ENCODE measurements around the gene FCRL6.

DNA sequence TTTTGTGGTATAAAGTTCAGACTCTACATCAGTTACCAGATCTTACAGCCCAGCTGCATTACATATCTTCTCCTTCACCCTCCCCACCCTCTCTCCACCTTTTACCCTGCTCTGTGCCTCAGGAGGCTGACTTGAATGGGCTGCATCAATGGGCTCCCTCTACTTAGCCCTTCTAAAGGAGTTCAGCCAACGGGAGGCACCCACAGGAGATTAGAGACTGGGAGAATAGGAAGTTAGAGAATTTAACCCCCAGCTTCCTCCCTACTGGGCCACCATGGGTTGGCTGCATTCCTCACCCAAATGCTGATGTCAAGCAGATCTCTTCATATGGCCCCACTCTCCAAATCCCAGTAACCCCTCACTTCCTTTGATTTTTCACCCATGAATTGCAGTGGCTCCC lies 38.5 kb upstream of the FCRL6 start:
- TF ChIP-seq CTCF (IDR thresholded peaks at IDR 0.05): no peak
- TF ChIP-seq EZH2phosphoT487 (IDR thresholded peaks at IDR 0.05): no peak
- TF ChIP-seq EZH2 (IDR thresholded peaks at IDR 0.05): no peak
